Astrocyte (in vitro differentiated cells and primary cell): Measurements from ENCODE around the gene EPN2. TPM values are rescaled to one million over a fixed set of nuclear protein-coding genes. Genes with fewer than 3 reads are reported as not detected.

Experiments used
- DNase-seq: peaks from one replicate; pipeline ENCODE4 v3.0.0-alpha.2; 2010; ENCODE audit warnings: low read depth
- FAIRE-seq: peaks from 2 replicates; lab custom pipeline; 2011; peaks lifted over from hg19 to GRCh38; lab: Jason Lieb, UNC
- H2AFZ ChIP-seq: 2 replicates; pipeline ENCODE4 v1.6.0; 2012; ENCODE audit warnings: low read depth, low read length, inconsistent platforms
- H3K27ac ChIP-seq: 2 replicates; pipeline ENCODE4 v1.5.1; 2011; ENCODE audit warnings: low read depth, low read length, inconsistent platforms
- H3K27me3 ChIP-seq: 2 replicates; pipeline ENCODE4 v1.6.0; 2011; ENCODE audit warnings: low read length, inconsistent platforms; ENCODE audit not compliant: insufficient read depth
- H3K36me3 ChIP-seq: 2 replicates; pipeline ENCODE4 v1.5.1; 2011; ENCODE audit warnings: low read length, inconsistent platforms; ENCODE audit not compliant: insufficient read depth
- H3K4me1 ChIP-seq: 2 replicates; pipeline ENCODE4 v1.5.1; 2011; ENCODE audit warnings: low read length, inconsistent platforms; ENCODE audit not compliant: insufficient read depth
- H3K4me2 ChIP-seq: 2 replicates; pipeline ENCODE4 v1.6.0; 2012; ENCODE audit warnings: low read length, inconsistent platforms
- H3K4me3 ChIP-seq: 2 replicates; pipeline ENCODE4 v1.5.1; 2011; ENCODE audit warnings: low read depth, mild to moderate bottlenecking, low read length, inconsistent platforms; ENCODE audit not compliant: insufficient read depth
- H3K79me2 ChIP-seq: 2 replicates; pipeline ENCODE4 v1.6.0; 2012; ENCODE audit warnings: mild to moderate bottlenecking, low read length, inconsistent platforms; ENCODE audit not compliant: insufficient read depth
- H3K9ac ChIP-seq: 2 replicates; pipeline ENCODE4 v1.6.0; 2012; ENCODE audit warnings: mild to moderate bottlenecking, low read length, inconsistent platforms
- H3K9me3 ChIP-seq: 2 replicates; pipeline ENCODE4 v1.5.1; 2012; ENCODE audit warnings: low read depth, mild to moderate bottlenecking, low read length, inconsistent platforms; ENCODE audit not compliant: insufficient read depth
- H4K20me1 ChIP-seq: 2 replicates; pipeline ENCODE4 v1.6.0; 2012; ENCODE audit warnings: low read length, inconsistent platforms; ENCODE audit not compliant: insufficient read depth
- H3K27ac Mint-ChIP-seq: one replicate; pipeline ENCODE4 v1.8.0; 2021; ENCODE audit warnings: mild to moderate bottlenecking, mixed read lengths; ENCODE audit not compliant: unreplicated experiment
- H3K27me3 Mint-ChIP-seq: one replicate; pipeline ENCODE4 v1.8.0; 2021; ENCODE audit warnings: low read depth, mixed read lengths; ENCODE audit not compliant: unreplicated experiment
- H3K36me3 Mint-ChIP-seq: one replicate; pipeline ENCODE4 v1.8.0; 2021; ENCODE audit warnings: low read depth, mixed read lengths; ENCODE audit not compliant: unreplicated experiment
- H3K4me1 Mint-ChIP-seq: one replicate; pipeline ENCODE4 v1.8.0; 2021; ENCODE audit warnings: low read depth, mixed read lengths; ENCODE audit not compliant: unreplicated experiment
- H3K4me3 Mint-ChIP-seq: one replicate; pipeline ENCODE4 v1.8.0; 2021; ENCODE audit warnings: mild to moderate bottlenecking, moderate library complexity, mixed read lengths; ENCODE audit not compliant: unreplicated experiment
- H3K9me3 Mint-ChIP-seq: one replicate; pipeline ENCODE4 v1.8.0; 2021; ENCODE audit warnings: mild to moderate bottlenecking, mixed read lengths; ENCODE audit not compliant: unreplicated experiment
- CTCF ChIP-seq: IDR thresholded peaks from 2 replicates; pipeline ENCODE4 v1.5.1; 2011; ENCODE audit warnings: low read depth, mild to moderate bottlenecking, inconsistent platforms, low read length, moderate library complexity; ENCODE audit not compliant: insufficient read depth
- EZH2 ChIP-seq: IDR thresholded peaks from 2 replicates; pipeline ENCODE4 v1.6.1; 2012; ENCODE audit warnings: mild to moderate bottlenecking, low read length, inconsistent platforms; ENCODE audit not compliant: insufficient read depth
- total RNA-seq: library from RNA; stranded (reverse); gene quantifications from 2 replicates; pipeline ENCODE4 v1.2.1, GENCODE V29; 2021

Gene EPN2
- total RNA-seq, 1 donor from 2014 or later: 48.7 TPM

- Histone ChIP-seq H2AFZ (peak overlapping the region; percentile 95), H3K9ac (peak overlapping the region; percentile 90), H3K27ac (peak overlapping the region; percentile 96), H3K4me3 (peak overlapping the region; percentile 75), H3K36me3 (peaks cover 12% of the 10 kb centered on the region), H4K20me1 (peaks cover 31% of the 10 kb centered on the region), H3K79me2 (peaks cover 34% of the 10 kb centered on the region), H3K4me2 (peak overlapping the region; percentile 85), H3K9me3 (no peaks in the 10 kb centered on the region), H3K27me3 (no peaks in the 10 kb centered on the region), H3K4me1 (peaks cover 13% of the 10 kb centered on the region)
- Mint-ChIP-seq H3K4me1 (peaks cover 10% of the 10 kb centered on the region), H3K4me3 (peak overlapping the region; percentile 95), H3K27me3 (no peaks in the 10 kb centered on the region), H3K9me3 (no peaks in the 10 kb centered on the region), H3K27ac (peak overlapping the region; percentile 97), H3K36me3 (peaks cover 14% of the 10 kb centered on the region)
- DNase-seq: no peak
- no peak for FAIRE-seq
- TF ChIP-seq EZH2 (no peak), CTCF (no peak)
These were observed 139.6 kb downstream of the EPN2 start for GRCh38 chr17:19376811-19377210.

- peak overlapping the region; percentile 95 for H2AFZ ChIP-seq
- peaks cover 10% of the 10 kb centered on the region for H3K4me1 Mint-ChIP-seq
- H3K4me3 ChIP-seq: peak overlapping the region; percentile 75
- no peaks in the 10 kb centered on the region for H3K9me3 Mint-ChIP-seq
- FAIRE-seq (peak; percentile 73), DNase-seq (peak; percentile 96)
- no peaks in the 10 kb centered on the region for H3K9me3 ChIP-seq
- H3K27me3 ChIP-seq: no peaks in the 10 kb centered on the region
- peak overlapping the region; percentile 95 for H3K4me3 Mint-ChIP-seq
- H3K27ac ChIP-seq: peak overlapping the region; percentile 96
- TF ChIP-seq EZH2: no peak
- TF ChIP-seq CTCF: no peak
- H3K27ac Mint-ChIP-seq: peak overlapping the region; percentile 97
- peaks cover 37% of the 10 kb centered on the region for H4K20me1 ChIP-seq
- no peaks in the 10 kb centered on the region for H3K27me3 Mint-ChIP-seq
- H3K36me3 Mint-ChIP-seq: peaks cover 14% of the 10 kb centered on the region
- H3K4me2 ChIP-seq: peak overlapping the region; percentile 95
- H3K4me1 ChIP-seq: peaks cover 13% of the 10 kb centered on the region
- peaks cover 12% of the 10 kb centered on the region for H3K36me3 ChIP-seq
- peak overlapping the region; percentile 90 for H3K9ac ChIP-seq
- H3K79me2 ChIP-seq: peaks cover 39% of the 10 kb centered on the region
These were observed 140.6 kb downstream of the EPN2 start for GRCh38 chr17:19377602-19378415.
